Hypothalamus (tissue), 51 donors: ENCODE results near the gene ANKZF1.
"Not testable (repeated sequence)": the region's sequence is repeated elsewhere in the genome, so short reads cannot be mapped to it uniquely, and the experiment has no call there.

ENCODE experiments used
- DNase-seq, 51 donors: peaks; one replicate each; lab custom pipeline; 2025; lab: John Stamatoyannopoulos, UW

Gene ANKZF1

GRCh38 chr2:219229305-219230058 lies at the start of gene ANKZF1, which contains the start of gene ATG9A:
Gene ANKZF1 (plus strand): TSS chr2:219229806. CDS start chr2:219230258, 452 bp downstream.
Gene ATG9A (minus strand): TSS chr2:219229636. CDS start chr2:219228024, 1,612 bp downstream.
- DNase-seq = peak; percentile 63 to 100 (median 97)

GRCh38 chr2:219180961-219181360 lies 48.6 kb upstream of the ANKZF1 start:
- no peak for DNase-seq

GRCh38 chr2:219181531-219181930 lies 48.1 kb upstream of the ANKZF1 start:
- DNase-seq = no peak

- no peak for DNase-seq
Observed at GRCh38 chr2:219182331-219183150, 47.1 kb upstream of the ANKZF1 start.

- DNase-seq = no peak
Observed at GRCh38 chr2:219183151-219183772, 46.3 kb upstream of the ANKZF1 start.

- DNase-seq = no peak
Observed at GRCh38 chr2:219184121-219184520, 45.5 kb upstream of the ANKZF1 start.

- DNase-seq = no peak
Observed at GRCh38 chr2:219186754-219187456, 42.7 kb upstream of the ANKZF1 start.

- no peak for DNase-seq
Observed at GRCh38 chr2:219197388-219197787, 32.2 kb upstream of the ANKZF1 start.

- no peak for DNase-seq
Observed at GRCh38 chr2:219198974-219199373, 30.6 kb upstream of the ANKZF1 start.

GRCh38 chr2:219199470-219200211 lies 30.0 kb upstream of the ANKZF1 start:
- no peak for DNase-seq

- peak in 3 of 51 donors; percentile 7 to 20 (median 13) for DNase-seq
Observed at GRCh38 chr2:219200502-219201326, 28.9 kb upstream of the ANKZF1 start.

GRCh38 chr2:219201331-219201730 lies 28.3 kb upstream of the ANKZF1 start:
- DNase-seq = not testable (repeated sequence)

- no peak for DNase-seq
Observed at GRCh38 chr2:219204425-219205164, 25.0 kb upstream of the ANKZF1 start.

GRCh38 chr2:219205165-219205538 lies 24.5 kb upstream of the ANKZF1 start:
- DNase-seq = no peak

GRCh38 chr2:219205981-219206327 lies 23.7 kb upstream of the ANKZF1 start:
- peak in 1 of 51 donors; percentile 34 for DNase-seq

GRCh38 chr2:219206328-219207133 lies 23.1 kb upstream of the ANKZF1 start, which contains the start of gene ZFAND2B:
Gene ZFAND2B (plus strand): TSS chr2:219206782. CDS start chr2:219206988, 206 bp downstream.
- DNase-seq = peak; percentile 60 to 97 (median 91)
